Superior temporal gyrus (tissue), 1 donor: Measurements from ENCODE around the gene HADHB.
"Not testable (repeated sequence)": the region's sequence is repeated elsewhere in the genome, so short reads cannot be mapped to it uniquely, and the experiment has no call there.

Source experiments
- DNase-seq: peaks from one replicate; pipeline ENCODE4 v3.0.0-alpha.2; 2016; ENCODE audit errors: extremely low spot score

HADHB gene

DNA sequence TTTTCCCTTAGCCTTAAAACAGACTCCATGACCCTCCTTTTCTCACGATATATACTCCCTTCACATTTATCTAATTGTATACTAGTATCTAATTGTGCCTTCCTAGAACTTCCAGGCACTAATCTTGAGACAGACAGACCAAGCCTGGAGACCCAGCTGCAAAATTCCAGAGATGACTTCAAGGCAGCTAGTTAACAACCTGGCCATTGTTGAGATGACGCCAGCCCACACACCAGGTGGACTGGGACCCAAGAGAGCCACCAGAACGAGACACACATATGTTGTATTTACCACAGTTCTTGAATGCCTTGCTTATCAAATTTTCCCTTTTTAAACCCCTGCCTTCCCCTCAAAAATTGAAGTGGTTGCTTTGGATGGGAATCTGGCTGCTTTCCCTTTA lies 52.3 kb downstream of the HADHB start:
- no peak for DNase-seq

DNA sequence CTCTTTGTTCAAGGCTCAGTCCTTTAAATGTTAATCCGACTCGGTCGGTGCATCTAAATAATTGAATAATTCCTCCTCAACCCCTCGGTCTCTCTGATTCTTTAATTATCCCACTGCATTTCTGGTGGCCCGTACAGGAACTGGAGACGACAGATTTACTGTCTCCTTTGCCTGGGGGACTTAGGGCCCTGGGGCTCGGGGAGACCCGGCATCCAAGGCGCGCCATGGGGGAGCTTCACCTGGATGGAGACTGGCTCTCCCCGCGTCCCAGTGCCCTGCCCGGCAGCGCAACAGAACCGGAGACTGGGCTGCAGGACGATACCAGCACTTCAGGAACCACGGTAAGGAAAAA lies 53.5 kb downstream of the HADHB start:
- DNase-seq, result no peak

DNA sequence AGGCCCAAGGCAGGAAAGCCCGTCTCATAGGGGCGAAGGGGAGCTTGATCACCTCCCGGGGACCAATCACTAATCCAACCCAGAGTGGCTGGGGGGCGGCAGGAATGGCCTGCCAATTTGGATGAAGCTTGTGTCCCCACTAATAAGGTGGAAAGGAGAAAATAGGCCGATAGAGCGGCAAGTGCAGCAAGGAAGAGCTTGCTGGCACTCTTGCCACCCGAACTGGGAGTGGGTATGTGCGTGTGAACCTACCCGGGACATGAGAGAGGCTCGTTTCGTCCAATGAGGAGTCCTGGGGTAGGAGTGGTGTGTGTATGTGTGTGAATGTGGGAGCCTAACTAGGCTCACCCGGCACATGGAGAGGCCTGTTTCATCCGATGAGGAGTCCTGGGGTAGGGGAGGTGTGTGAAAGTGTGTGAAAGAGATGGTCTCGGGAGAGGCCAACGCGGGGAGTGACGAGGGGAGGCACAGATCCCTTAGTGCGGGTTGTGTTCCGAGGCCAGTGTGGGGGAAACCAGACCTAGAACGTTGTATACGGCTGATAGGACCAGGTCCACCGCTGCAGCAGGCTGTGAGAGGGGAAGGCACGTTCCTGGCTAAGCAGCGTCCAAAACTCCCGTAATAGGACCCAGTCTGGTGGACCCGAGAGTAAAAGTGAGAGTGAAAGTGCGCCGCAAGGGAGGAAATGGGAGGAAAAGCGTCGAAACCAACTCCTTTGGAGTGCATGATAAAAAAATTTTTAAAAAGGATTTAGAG lies 54.1 kb downstream of the HADHB start:
- no peak for DNase-seq

DNA sequence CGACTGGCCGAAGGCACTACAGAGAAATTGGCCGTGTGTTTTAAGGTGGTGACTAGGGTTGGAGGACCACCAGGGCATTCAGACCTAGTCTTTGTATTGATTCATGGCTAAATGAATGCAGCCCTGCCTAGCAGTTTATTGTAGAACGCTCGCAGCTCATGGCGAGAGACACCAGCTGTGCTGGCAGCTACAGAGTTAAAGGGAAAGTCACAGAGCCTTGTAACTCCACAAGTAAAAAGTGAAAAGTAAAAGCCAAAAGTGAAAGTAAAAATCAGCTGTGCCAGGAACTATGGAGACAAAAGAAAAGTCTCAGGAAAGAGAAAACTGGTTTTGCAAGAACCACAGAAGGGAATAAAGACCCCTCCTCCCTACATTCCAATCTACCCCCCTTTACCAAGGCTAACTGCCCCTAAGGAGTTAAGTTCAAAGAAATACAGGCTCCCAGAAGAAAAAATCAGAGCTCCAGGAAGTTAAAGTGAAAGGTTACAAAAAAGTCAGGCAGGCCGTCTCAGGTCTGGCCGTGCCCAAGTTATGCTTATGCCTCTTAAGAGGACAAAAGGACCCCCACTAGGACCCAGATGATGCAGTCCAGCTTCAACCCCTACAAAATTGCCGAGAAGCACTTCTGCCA lies 54.8 kb downstream of the HADHB start:
- no peak for DNase-seq

DNA sequence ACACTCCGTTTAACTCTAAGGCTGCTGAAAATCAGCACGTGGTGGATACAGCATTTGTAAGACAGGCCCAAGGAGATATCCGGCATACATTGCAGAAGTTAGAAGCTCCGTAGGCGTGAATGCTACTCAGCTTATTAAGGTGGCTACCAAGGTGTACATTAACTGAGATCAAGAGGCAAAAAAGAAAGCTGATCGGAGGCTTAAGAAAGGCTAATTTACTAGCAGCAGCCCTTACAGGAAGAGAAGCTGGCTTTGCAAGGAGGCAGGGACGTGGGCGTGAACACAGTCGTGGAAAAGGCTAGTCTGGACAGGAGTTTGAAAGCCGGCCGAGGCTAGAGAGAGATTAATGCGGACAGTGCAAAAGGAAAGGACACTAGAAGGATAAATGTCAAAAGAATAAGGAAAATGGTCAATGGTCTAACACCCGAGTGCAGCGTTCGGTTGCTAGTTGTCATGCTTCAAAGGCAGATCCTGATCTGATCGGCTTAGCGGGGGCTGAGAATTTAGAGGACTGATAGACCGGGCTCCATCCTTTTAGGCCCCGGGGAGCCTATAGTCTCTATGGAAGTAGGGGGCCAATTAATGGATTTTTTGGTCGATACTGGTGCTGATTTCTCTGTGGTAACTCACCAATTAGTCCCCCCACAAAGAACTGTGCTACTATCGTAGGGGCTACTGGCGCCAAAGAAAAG lies 55.6 kb downstream of the HADHB start:
- DNase-seq, result no peak

DNA sequence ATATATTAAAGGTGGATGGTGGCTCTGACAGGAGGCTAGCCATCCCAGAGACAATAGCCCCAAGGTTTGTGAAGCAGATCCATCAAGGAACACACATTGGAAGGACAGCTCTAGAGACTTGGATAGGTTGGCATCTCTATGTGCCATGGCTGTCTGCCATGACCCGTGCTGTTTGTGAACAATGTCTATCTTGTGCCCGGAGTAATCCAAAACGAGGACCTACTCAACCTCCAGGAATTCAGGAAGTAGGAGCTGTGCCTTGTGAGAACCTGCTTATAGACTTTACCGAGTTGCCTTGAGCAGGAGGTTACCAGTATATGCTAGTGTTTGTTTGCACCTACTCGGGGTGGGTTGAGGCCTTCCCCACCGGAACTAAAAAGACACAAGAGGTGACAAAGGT lies 58.1 kb downstream of the HADHB start:
- DNase-seq, result no peak

DNA sequence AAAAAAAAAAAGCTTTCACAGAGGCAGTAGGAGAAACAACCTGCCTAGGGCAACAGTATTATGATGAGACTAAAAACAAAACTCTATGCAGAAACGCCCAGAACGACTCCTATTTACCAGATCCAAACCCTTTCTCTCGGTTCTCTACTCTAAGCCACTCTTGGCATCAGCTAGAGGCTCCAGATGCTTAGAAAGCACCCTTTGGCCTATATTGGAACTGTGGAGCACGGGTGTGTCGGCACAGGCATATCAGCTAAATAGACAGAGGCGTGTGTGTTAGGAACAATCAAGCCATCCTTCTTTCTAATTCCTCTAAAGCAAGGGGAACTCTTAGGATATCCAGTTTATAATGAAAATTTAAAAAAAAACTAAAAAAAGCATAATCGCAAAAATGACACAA lies 60.4 kb downstream of the HADHB start:
- DNase-seq, result not testable (repeated sequence)

DNA sequence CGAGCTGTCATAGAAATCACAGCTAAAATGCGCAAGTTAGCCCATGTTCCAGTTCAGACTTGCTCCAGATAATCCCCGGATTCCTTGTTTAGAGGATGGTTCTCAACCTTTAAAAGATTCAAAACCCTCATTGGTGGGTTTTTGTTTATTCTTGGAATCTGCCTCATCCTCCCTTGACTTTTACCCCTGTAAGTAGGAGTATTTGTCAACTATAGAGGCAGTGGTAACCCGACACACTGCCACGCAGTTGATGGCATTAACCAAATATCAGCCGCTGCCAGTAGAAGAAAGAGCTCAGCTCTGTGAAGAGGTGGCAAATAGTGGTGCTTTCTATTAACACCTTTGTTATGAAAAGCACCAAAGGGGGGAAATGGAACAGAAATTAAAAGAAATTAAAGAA lies 60.8 kb downstream of the HADHB start:
- DNase-seq, result no peak

DNA sequence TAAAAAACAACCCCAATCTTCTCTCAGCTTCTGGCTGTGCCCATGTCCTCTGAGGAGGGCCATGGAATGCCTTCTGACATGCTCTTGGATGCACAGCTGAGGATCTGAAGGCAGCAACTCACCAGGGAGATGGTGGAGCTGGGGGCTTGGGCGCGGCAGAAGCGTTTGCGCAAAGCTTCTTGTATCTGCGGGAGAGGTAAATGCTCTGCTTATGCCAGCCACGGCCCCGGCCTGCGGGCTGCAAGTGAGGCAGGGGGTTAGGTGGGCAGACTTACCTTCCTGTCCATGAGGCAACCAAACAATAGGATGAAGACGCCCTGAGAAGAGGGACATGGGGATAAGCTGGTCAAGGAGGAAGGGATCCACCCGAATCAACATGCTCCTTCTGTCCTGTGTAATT lies 65.2 kb downstream of the HADHB start:
- DNase-seq, result no peak

DNA sequence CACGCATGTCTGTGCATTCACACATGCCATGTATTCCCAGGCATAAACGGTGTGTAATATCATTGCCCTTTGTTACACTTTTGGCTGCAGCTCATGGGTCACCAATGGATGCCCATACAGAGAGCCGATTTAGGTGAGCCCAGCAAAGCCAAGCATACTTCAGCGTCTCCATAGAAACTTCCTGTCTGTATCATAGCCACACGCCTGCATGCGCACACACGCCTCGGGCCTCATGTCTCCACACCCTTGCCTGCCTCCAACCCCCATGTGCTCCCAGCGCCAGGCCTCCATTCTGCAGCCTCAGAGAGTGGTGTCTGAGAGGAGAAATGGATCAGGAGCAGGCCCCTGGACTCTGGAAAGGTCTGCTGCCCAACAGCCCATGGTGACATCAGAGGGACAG lies 67.7 kb downstream of the HADHB start:
- DNase-seq, result no peak

DNA sequence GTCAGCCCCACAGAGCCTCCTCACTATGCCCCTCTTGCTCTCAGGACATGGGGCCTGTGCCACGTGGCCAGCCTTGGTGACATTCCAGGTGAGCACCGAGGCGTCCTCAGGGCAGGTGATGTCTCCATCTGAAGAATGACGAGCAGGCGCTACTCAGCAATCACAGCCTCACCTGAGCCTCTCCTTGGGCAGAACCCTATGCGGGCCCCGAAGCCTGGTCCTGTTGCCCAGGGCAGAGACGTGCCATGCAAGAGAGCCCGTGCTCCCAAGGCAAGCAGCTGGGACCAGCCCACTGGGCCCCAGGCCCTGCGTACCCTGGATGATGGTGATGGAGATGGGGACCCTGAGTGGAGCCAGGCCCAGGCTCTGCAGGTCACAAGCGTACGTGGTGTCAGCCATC lies 68.7 kb downstream of the HADHB start:
- no peak for DNase-seq

DNA sequence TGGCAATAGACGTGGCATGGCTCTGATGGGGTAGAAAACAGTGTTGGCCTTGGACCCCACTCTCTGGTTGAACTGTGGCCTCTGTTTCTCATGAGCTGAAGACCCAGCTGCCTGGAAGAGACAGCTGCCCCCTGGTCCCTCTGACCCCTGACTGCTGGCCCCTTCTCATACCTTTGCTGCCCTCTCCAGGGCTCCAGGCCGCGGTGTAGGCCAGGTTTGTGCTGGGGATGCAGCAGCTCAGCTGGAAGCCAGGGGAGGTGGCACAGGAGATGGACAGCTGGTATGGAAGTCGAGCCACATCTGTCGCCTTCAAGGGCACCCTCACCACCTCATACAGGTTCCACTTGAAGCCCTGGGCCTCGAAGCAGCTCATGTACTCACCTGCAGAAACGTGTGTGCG lies 69.5 kb downstream of the HADHB start:
- DNase-seq, result no peak

DNA sequence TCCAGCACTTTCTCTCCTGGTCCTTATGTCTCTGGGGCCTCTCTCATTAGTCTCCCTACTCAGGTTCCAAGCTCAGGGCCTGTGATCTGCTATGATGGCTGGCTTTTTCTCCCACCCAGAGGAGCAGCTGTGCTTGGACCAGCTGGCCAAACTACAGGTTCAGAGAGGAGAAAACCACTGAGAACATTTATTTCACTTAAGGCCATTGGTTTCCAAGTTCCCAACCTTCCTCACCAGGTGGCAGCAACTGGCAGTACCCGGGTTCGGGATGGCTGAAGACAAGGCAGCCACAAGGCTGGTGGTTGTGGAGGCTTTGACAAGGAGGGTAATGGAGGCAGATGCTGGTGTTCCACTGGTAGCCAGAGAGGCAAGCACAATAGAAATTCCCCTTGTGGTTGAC lies 71.3 kb downstream of the HADHB start:
- DNase-seq, result no peak

DNA sequence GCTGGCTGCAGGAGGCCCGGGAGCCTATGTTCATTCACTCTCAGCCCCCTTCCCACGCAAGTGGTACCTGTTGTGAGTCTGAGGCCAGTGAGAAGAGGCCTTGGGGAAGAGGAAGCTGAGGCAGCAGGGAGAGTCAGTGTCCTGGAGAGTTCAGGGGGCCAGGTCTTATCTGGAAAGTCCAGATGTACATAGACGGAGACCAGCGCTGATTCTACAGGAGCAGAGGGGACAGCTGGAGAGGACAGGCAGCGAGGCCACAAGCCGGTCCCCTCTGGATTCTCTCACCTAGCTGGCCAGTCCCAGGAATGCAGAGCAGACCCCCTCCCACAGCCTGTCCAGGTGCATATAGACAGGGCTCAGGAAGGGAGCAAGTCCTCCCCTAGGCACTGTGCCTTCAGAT lies 72.1 kb downstream of the HADHB start:
- DNase-seq, result no peak

DNA sequence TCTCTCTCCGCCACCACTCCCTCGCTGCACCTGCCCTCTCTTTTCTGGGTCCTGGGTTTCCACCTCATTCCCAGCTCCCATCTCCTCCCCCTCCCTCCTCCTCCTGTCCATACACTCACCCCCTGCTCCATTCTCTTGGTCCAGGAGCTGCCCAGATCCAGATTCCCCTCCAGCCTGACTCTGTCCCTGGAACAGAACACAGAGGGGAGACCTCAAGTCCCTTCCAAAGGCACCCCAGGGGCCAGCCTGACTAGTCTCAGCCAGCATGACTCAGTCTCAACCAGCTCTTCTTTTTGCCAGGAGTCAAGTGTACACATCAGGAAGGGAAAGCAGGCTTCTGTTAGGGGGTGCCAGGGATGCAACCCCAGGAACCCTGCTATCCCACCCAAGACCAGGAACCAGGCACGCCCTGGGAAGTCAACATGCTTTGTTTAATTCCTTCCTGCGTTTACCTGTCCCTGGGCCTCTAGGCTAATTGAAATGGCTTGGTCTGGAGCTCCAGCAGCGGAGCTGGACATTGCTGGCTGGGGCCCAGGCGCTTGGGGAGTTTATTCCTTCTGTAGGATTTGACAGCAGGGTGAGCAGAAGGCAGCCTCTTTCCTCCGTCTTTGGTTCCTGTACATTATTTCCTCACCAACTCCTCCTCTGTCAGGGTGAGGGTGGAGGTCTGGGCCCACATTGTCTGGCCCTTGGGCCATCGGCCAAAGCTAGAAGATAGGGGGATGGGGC lies 72.8 kb downstream of the HADHB start:
- no peak for DNase-seq

DNA sequence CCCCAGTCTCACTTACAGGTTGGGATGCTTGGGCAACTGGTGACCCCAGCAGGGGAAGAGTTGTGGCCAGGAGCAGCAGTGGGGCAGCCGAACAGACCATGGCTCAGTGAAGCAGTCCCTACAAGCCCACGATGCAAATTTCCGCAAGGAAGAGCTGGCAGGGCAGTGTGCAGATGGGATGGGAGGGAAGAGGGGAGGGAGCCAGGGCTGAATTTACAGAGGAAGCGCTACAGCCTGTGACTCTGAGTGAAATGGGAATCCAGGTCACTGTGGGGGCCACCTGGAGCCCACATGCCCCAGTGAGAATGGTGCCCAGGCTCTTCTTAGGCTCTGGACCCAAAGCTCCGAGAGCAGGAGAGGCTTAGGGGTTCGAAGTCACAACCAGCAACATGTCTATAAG lies 74.2 kb downstream of the HADHB start:
- DNase-seq, result no peak

DNA sequence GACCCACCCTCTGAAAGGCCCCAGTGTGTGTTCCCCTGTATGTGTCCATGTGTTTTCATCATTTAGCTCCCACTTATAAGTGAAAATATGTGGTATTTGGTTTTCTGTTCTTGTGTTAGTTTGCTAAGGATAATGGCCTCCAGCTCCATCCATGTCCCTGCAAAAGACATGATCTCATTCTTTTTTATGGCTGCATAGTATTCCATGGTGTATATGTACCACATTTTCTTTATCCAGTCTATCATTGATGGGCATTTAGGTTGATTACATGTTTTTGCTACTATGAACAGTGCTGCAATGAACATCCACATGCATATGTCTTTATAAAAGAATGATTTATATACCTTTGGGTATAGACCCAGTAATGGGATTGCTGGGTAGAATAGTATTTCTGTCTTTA lies 79.7 kb downstream of the HADHB start:
- not testable (repeated sequence) for DNase-seq

DNA sequence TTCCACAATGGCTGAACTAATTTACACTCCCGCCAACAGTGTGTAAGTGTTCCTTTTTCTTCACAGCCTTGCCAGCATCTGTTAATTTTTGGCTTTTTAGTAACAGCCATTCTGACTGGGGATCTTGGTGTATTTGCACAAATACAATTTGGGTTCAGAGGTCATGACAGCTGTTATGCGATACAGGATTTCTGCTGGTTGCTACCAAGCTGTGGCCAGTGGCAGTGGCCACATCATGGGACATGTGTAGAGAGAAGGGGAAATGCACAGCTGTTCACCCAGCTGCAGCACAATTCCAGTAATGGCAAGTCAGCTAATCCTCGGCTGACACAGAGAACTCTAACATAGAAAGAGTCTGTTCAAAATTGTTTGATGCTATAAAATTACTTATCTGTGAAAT lies 80.2 kb downstream of the HADHB start:
- no peak for DNase-seq

DNA sequence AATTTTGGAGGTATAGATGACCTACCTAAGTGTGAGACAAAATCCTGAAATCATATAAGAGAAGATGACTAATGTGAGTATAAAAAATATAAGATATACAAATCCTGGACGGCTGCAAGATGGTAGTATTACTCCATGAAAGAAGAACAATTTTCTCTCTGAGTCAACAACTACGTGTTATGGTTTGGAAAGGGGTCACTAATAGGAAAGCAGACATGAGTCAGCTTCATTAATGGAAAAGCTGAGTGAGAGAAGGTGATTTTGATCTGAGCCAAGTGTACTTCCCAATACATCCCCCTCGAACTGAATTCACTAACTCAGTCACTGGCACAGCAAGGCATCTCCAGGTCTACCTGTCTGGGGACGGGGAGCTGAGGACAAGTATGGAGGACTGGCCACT lies 81.1 kb downstream of the HADHB start:
- DNase-seq, result no peak

DNA sequence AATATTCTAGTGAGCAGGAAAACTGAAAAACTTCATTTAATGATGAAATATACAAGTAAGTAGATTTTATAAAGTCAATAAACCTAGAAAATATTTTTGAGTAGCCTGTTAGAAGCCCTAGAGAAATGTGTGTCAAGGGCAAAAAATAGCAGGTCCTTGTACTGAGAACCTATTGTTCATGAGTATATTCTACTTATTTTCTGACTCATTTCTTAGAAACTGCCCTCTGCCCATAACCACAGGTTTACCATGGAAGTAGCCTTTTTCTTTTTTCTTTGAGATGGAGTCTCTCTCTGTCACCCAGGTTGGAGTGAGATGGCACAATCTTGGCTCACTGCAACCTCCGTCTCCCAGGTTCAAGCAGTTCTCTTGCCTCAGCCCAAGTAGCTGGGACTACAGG lies 81.8 kb downstream of the HADHB start:
- DNase-seq, result no peak

DNA sequence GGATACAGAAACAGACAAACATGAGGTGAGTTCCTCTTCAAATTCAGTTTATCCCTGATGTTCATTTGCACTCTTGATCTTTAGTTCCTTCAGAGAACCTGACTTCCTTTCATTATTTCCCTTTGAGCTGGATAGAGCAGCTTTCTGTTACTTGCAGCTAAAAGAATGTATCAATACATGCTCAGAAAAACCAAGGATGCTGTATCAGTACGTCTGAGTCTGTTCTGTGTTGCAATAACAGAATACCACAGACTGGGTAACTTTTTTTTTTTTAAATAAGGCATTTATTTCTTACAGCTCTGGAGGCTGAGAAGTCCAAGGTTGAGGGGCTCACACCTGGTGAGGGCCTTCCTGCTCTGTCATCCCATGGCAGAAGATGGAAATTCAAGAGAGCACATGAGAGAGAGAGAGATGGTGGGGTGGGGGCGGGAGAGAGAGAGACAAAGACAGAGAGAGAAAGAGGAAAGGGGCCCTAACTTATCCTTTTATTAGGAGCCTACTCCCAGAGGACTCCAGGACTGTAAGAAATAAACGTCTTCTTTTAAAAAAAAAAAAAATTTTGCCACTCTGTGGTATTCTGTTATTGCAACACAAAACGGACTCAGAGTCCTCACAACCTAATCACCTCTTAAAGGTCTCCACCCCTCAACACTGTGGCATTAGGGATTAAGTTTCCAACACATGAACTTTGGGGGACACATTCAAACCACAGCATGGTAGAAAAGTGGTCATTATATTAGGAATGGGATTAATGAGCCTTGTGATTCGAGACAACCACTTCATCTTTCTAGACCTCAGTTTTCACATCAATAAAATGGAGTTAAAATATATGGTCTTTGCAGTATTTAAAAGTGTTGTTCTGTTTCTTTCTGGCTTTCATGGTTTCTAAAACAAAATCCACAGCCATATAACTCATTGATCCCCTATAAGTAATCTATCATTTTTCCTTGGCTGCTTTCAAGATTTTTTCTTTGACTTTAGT lies 82.8 kb downstream of the HADHB start:
- no peak for DNase-seq
